Urinary bladder (tissue), 4 donors: Measurements from ENCODE around the gene KCNH5. TPM values are rescaled to one million over a fixed set of nuclear protein-coding genes. Genes with fewer than 3 reads are reported as not detected.

Experiments
- DNase-seq: peaks from one replicate; pipeline ENCODE4 v3.0.0-alpha.2; 2015; ENCODE audit errors: extremely low spot score
- H3K27ac ChIP-seq: one replicate; pipeline ENCODE4 v1.5.1; 2013; ENCODE audit warnings: low read depth, mild to moderate bottlenecking, moderate library complexity
- H3K36me3 ChIP-seq: one replicate; pipeline ENCODE4 v1.6.1; 2013; ENCODE audit warnings: mild to moderate bottlenecking, moderate library complexity; ENCODE audit not compliant: insufficient read depth
- H3K4me1 ChIP-seq: one replicate; pipeline ENCODE4 v1.6.1; 2013; ENCODE audit warnings: mild to moderate bottlenecking, moderate library complexity; ENCODE audit not compliant: insufficient read depth
- H3K4me3 ChIP-seq: one replicate; pipeline ENCODE4 v1.5.1; 2013; ENCODE audit warnings: low read depth, low read length
- WGBS: extraction: QIAGEN DNeasy Blood & Tissue Kit; methylation state at CpG from one replicate; pipeline ENCODE4 v1.1.7; 2013; 5-methylcytosine and 5-hydroxymethylcytosine counted together
- polyA plus RNA-seq: library from polyadenylated mRNA; stranded (reverse); fragments of 200-250 nt; gene quantifications from one replicate; pipeline ENCODE4 v1.2.3, GENCODE V29; 2013
- total RNA-seq: library from RNA; depleted of rRNA; stranded (reverse); fragments of >200 nt; gene quantifications from one replicate; pipeline ENCODE4 v1.2.3, GENCODE V29; 2014
- donor health status: healthy with polysubstance abuse.
- donor health status: healthy.

Gene KCNH5
- total and polyA plus RNA-seq, 2 donors: 0.10 to 6.7 TPM

GRCh38 chr14:63030113-63030512 is 15.1 kb downstream of the KCNH5 start:
- no peak for DNase-seq
- H3K27ac ChIP-seq: no peak overlapping the region
- H3K4me1 ChIP-seq: no peaks in the 10 kb centered on the region
- WGBS: 58% methylated on average over 1 of the region's 1 CpG
- no peak overlapping the region for H3K4me3 ChIP-seq
- H3K36me3 ChIP-seq: no peaks in the 10 kb centered on the region

GRCh38 chr14:63027719-63028118 is 17.5 kb downstream of the KCNH5 start:
- no peak for DNase-seq
- Histone ChIP-seq H3K4me1 (no peaks in the 10 kb centered on the region), H3K36me3 (no peaks in the 10 kb centered on the region), H3K27ac (no peak overlapping the region), H3K4me3 (no peak overlapping the region)
- 32% methylated on average over 1 of the region's 1 CpG for WGBS

- WGBS: 96% methylated on average over 2 of the region's 2 CpGs
- Histone ChIP-seq H3K27ac (no peak overlapping the region), H3K4me3 (no peak overlapping the region), H3K36me3 (no peaks in the 10 kb centered on the region), H3K4me1 (no peaks in the 10 kb centered on the region)
- DNase-seq: no peak
Observed at GRCh38 chr14:63026491-63026890, 18.8 kb downstream of the KCNH5 start.

GRCh38 chr14:63014621-63015020 is 30.6 kb downstream of the KCNH5 start:
- Histone ChIP-seq H3K27ac (no peak overlapping the region), H3K4me3 (no peak overlapping the region), H3K36me3 (no peaks in the 10 kb centered on the region), H3K4me1 (no peaks in the 10 kb centered on the region)
- DNase-seq: no peak
- WGBS: 80% methylated on average over 4 of the region's 4 CpGs

- no peaks in the 10 kb centered on the region for H3K4me1 ChIP-seq
- 80% methylated on average over 3 of the region's 3 CpGs for WGBS
- no peak overlapping the region for H3K27ac ChIP-seq
- no peak for DNase-seq
- no peak overlapping the region for H3K4me3 ChIP-seq
- H3K36me3 ChIP-seq: no peaks in the 10 kb centered on the region
Observed at GRCh38 chr14:63012171-63012570, 33.1 kb downstream of the KCNH5 start.

GRCh38 chr14:63011623-63012022 is 33.6 kb downstream of the KCNH5 start:
- H3K4me3 ChIP-seq: no peak overlapping the region
- H3K4me1 ChIP-seq: no peaks in the 10 kb centered on the region
- no peak for DNase-seq
- H3K27ac ChIP-seq: no peak overlapping the region
- no peaks in the 10 kb centered on the region for H3K36me3 ChIP-seq
- 53% methylated on average over 2 of the region's 2 CpGs for WGBS

GRCh38 chr14:63009495-63009894 is 35.8 kb downstream of the KCNH5 start:
- no peaks in the 10 kb centered on the region for H3K36me3 ChIP-seq
- DNase-seq: no peak
- H3K4me3 ChIP-seq: no peak overlapping the region
- no peaks in the 10 kb centered on the region for H3K4me1 ChIP-seq
- WGBS: 89% methylated on average over 2 of the region's 2 CpGs
- no peak overlapping the region for H3K27ac ChIP-seq

- 89% methylated on average over 2 of the region's 2 CpGs for WGBS
- DNase-seq: no peak
- Histone ChIP-seq H3K4me3 (no peak overlapping the region), H3K4me1 (no peaks in the 10 kb centered on the region), H3K36me3 (no peaks in the 10 kb centered on the region), H3K27ac (no peak overlapping the region)
Observed at GRCh38 chr14:63006531-63006930, 38.7 kb downstream of the KCNH5 start.

GRCh38 chr14:62994096-62994495 is 51.2 kb downstream of the KCNH5 start:
- DNase-seq: no peak
- no peaks in the 10 kb centered on the region for H3K4me1 ChIP-seq
- no peaks in the 10 kb centered on the region for H3K36me3 ChIP-seq
- no peak overlapping the region for H3K4me3 ChIP-seq
- no peak overlapping the region for H3K27ac ChIP-seq

GRCh38 chr14:62988967-62989366 is 56.3 kb downstream of the KCNH5 start:
- no peaks in the 10 kb centered on the region for H3K36me3 ChIP-seq
- WGBS: 52% methylated on average over 3 of the region's 3 CpGs
- H3K4me1 ChIP-seq: no peaks in the 10 kb centered on the region
- no peak overlapping the region for H3K4me3 ChIP-seq
- no peak overlapping the region for H3K27ac ChIP-seq
- no peak for DNase-seq

GRCh38 chr14:62983821-62984220 is 61.4 kb downstream of the KCNH5 start:
- H3K4me3 ChIP-seq: no peak overlapping the region
- H3K36me3 ChIP-seq: no peaks in the 10 kb centered on the region
- H3K27ac ChIP-seq: no peak overlapping the region
- DNase-seq: no peak
- H3K4me1 ChIP-seq: no peaks in the 10 kb centered on the region

- H3K4me3 ChIP-seq: no peak overlapping the region
- no peak overlapping the region for H3K27ac ChIP-seq
- no peak for DNase-seq
- no peaks in the 10 kb centered on the region for H3K4me1 ChIP-seq
- 87% methylated on average over 7 of the region's 7 CpGs for WGBS
- H3K36me3 ChIP-seq: no peaks in the 10 kb centered on the region
Observed at GRCh38 chr14:62980693-62981092, 64.6 kb downstream of the KCNH5 start.

- no peak overlapping the region for H3K27ac ChIP-seq
- 59% methylated on average over 1 of the region's 1 CpG for WGBS
Observed at GRCh38 chr14:62957562-62957961, 87.7 kb downstream of the KCNH5 start.

GRCh38 chr14:62956413-62956812 is 88.8 kb downstream of the KCNH5 start:
- Histone ChIP-seq H3K27ac (no peak overlapping the region), H3K4me3 (no peak overlapping the region), H3K36me3 (no peaks in the 10 kb centered on the region), H3K4me1 (no peaks in the 10 kb centered on the region)
- DNase-seq: no peak
- 75% methylated on average over 2 of the region's 2 CpGs for WGBS

More at GRCh38 chr14:62957562-62957961, 87.7 kb downstream of the KCNH5 start:
- Histone ChIP-seq H3K4me1 (no peaks in the 10 kb centered on the region), H3K4me3 (no peak overlapping the region), H3K36me3 (no peaks in the 10 kb centered on the region)
- DNase-seq: no peak

GRCh38 chr14:62954165-62954564 is 91.1 kb downstream of the KCNH5 start:
- Histone ChIP-seq H3K4me3 (no peak overlapping the region), H3K36me3 (no peaks in the 10 kb centered on the region), H3K4me1 (no peaks in the 10 kb centered on the region), H3K27ac (no peak overlapping the region)
- 88% methylated on average over 2 of the region's 2 CpGs for WGBS
- no peak for DNase-seq
